Upper lobe of left lung (tissue), 6 donors: ENCODE measurements around the gene SMARCD2. TPM values are rescaled to one million over a fixed set of nuclear protein-coding genes. Genes with fewer than 3 reads are reported as not detected.

ENCODE experiments used
- ATAC-seq, 2 donors: fragments of 200-7000 bp; cut with Tn5 transposase; one replicate each; pipeline ENCODE4 v1.9.1; 2022; ENCODE audit warnings: mild to moderate bottlenecking in 2 of 2, moderate library complexity in 2 of 2; ENCODE audit not compliant: low FRiP score in 2 of 2
- DNase-seq, 2 donors: peaks; one replicate each; pipeline ENCODE4 v3.0.0-alpha.2; 2019 to 2020
- H3K27ac ChIP-seq, 4 donors: fragments of 200-600 bp; sonication (generic); one replicate each; pipeline ENCODE4 v1.5.1; 2016 to 2019
- H3K27me3 ChIP-seq, 4 donors: fragments of 200-600 bp; sonication (generic); one replicate each; pipeline ENCODE4 v1.5.1; 2017 to 2019
- H3K36me3 ChIP-seq, 4 donors: fragments of 200-600 bp; sonication (generic); one replicate each; pipeline ENCODE4 v1.5.1; 2016 to 2019
- H3K4me1 ChIP-seq, 4 donors: fragments of 200-600 bp; sonication (generic); one replicate each; pipeline ENCODE4 v1.5.1; 2018 to 2019
- H3K4me3 ChIP-seq, 4 donors: fragments of 200-600 bp; sonication (generic); one replicate each; pipeline ENCODE4 v1.5.1; 2017 to 2019; ENCODE audit warnings: mild to moderate bottlenecking in 2 of 4, moderate library complexity in 1 of 4
- H3K9me3 ChIP-seq, 4 donors: fragments of 200-600 bp; sonication (generic); one replicate each; pipeline ENCODE4 v1.5.1; 2018 to 2019
- EP300 ChIP-seq, 4 donors: sonication (generic); formaldehyde crosslinking; IDR thresholded peaks; one replicate each; pipeline ENCODE4 v1.5.1; 2017; ENCODE audit warnings: antibody characterized with exemption in 4 of 4, control low read depth in 2 of 4
- POLR2A ChIP-seq, 4 donors: fragments of 450-650 bp; IDR thresholded peaks; one replicate each; pipeline ENCODE4 v1.5.1; 2016 to 2017; ENCODE audit warnings: antibody characterized with exemption in 4 of 4, mild to moderate bottlenecking in 2 of 4
- POLR2AphosphoS5 ChIP-seq, 2 donors: sonication (generic); formaldehyde crosslinking; IDR thresholded peaks; one replicate each; pipeline ENCODE4 v1.5.1; 2017; ENCODE audit warnings: antibody characterized with exemption in 2 of 2
- WGBS, 2 donors: methylation state at CpG; one replicate each; pipeline ENCODE4 v1.1.5; 2017 to 2018; 5-methylcytosine and 5-hydroxymethylcytosine counted together
- total RNA-seq, 6 donors: library from RNA; depleted of rRNA in 4 of 6; stranded (reverse); fragments of >200 nt in 4 of 6; gene quantifications; one replicate each; pipeline versions ENCODE4 v1.1.0 to v1.2.1, GENCODE V29; 2016 to 2021
- TF ChIP-seq, protein P1 (sequence below), 6 experiments: fragments of 450-650 bp in 4 of 6; fragments of 200-600 bp in 2 of 6; sonication (generic) in 2 of 6; IDR thresholded peaks; one replicate each; pipeline ENCODE4 v1.5.1; 2016 to 2019; ENCODE audit warnings: antibody characterized with exemption in 6 of 6
- donor health status: DM: no; HTN: no; CAD: no; lungs with moderate emphysema.
- donor health status: DM: no; HTN: yes; CAD: no; lungs with severe emphysema.

SMARCD2 gene
- total RNA-seq, 6 donors from 2014 or later = 77.0 to 137 (median 95.7) TPM

DNA sequence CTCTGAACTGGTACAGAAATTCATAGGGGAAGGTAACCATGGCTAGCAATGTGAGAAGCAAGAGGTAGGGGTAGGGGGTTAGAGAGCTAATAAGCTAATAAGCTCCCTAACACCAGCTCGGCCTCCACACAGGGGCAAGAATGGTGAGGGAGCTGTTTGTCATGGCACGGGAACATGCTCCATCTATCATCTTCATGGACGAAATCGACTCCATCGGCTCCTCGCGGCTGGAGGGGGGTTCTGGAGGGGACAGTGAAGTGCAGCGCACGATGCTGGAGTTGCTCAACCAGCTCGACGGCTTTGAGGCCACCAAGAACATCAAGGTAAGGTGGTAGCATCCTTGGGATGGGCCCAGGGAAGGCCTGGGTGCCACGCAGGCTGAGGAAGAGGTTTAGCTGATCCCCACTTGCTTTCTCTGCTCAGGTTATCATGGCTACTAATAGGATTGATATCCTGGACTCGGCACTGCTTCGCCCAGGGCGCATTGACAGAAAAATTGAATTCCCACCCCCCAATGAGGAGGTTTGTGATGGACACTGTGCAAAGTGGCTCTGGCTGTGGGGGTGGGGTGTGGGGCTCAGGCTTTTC lies 11.5 kb downstream of the SMARCD2 start:
- no peak for ATAC-seq
- no peak for DNase-seq
- Histone ChIP-seq H3K4me3 (no peak overlapping the region), H3K27ac (peak overlapping the region in 1 of 4 donors; percentile 2), H3K9me3 (no peaks in the 10 kb centered on the region), H3K27me3 (no peaks in the 10 kb centered on the region), H3K4me1 (peaks cover 24 to 37% (median 33%) of the 10 kb centered on the region in 4 donors), H3K36me3 (peaks cover 44 to 75% (median 68%) of the 10 kb centered on the region in 4 donors)
- 80 to 81% methylated on average over 13 to 15 of the region's 15 CpGs for WGBS, 2 donors
- TF ChIP-seq, protein P1, sequence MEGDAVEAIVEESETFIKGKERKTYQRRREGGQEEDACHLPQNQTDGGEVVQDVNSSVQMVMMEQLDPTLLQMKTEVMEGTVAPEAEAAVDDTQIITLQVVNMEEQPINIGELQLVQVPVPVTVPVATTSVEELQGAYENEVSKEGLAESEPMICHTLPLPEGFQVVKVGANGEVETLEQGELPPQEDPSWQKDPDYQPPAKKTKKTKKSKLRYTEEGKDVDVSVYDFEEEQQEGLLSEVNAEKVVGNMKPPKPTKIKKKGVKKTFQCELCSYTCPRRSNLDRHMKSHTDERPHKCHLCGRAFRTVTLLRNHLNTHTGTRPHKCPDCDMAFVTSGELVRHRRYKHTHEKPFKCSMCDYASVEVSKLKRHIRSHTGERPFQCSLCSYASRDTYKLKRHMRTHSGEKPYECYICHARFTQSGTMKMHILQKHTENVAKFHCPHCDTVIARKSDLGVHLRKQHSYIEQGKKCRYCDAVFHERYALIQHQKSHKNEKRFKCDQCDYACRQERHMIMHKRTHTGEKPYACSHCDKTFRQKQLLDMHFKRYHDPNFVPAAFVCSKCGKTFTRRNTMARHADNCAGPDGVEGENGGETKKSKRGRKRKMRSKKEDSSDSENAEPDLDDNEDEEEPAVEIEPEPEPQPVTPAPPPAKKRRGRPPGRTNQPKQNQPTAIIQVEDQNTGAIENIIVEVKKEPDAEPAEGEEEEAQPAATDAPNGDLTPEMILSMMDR (IDR thresholded peaks at IDR 0.05) = no peak
- TF ChIP-seq POLR2A (IDR thresholded peaks at IDR 0.05) (no peak), EP300 (IDR thresholded peaks at IDR 0.05) (no peak), POLR2AphosphoS5 (IDR thresholded peaks at IDR 0.05) (no peak)

DNA sequence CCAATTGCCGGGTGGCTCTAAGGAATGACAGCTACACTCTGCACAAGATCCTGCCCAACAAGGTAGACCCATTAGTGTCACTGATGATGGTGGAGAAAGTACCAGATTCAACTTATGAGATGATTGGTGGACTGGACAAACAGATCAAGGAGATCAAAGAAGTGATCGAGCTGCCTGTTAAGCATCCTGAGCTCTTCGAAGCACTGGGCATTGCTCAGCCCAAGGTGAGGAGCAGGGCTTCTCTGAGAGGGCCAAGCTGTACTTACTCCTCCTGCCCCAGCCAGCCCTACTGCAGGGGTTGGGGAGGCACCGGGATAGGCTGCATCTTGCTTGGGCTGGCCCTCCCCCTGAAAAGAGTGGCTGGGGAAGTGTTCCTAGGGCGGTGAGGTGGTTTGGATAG lies 12.2 kb downstream of the SMARCD2 start:
- peak overlapping the region in 1 of 4 donors; percentile 13 for H3K27ac ChIP-seq
- TF ChIP-seq POLR2AphosphoS5 (IDR thresholded peaks at IDR 0.05) (no peak), POLR2A (IDR thresholded peaks at IDR 0.05) (no peak), EP300 (IDR thresholded peaks at IDR 0.05) (no peak)
- TF ChIP-seq, protein P1 (IDR thresholded peaks at IDR 0.05) = no peak
- WGBS, 2 donors = 87 to 89% methylated on average over 5 of the region's 5 CpGs
- H3K9me3 ChIP-seq = no peaks in the 10 kb centered on the region
- no peak for DNase-seq
- no peaks in the 10 kb centered on the region for H3K27me3 ChIP-seq
- peaks cover 27 to 44% (median 36%) of the 10 kb centered on the region in 4 donors for H3K4me1 ChIP-seq
- no peak overlapping the region for H3K4me3 ChIP-seq
- H3K36me3 ChIP-seq = peaks cover 44 to 71% (median 64%) of the 10 kb centered on the region in 4 donors
- no peak for ATAC-seq

DNA sequence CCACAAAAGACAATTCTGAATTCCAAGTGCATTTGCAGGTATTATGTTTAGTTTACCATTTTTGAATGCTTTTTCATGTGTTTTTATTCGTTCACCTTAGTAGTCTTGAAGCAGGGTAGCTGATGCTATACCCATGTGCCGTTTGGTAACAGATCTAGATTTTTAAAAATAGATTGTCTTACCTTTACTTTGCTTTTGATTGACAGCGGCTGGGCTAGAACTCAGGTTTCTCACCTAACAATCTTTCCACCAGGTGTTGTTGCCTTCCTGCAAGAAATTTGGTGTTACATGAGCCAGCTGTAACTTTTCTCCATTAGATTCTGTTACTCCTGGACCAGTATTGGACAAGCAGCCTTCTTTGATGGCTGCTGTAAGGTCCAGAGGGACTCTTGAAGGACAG lies 13.5 kb downstream of the SMARCD2 start:
- ATAC-seq (no peak), DNase-seq (no peak)
- H3K4me1 ChIP-seq = peaks cover 24 to 36% (median 28%) of the 10 kb centered on the region in 4 donors
- no peaks in the 10 kb centered on the region for H3K27me3 ChIP-seq
- H3K27ac ChIP-seq = no peak overlapping the region
- TF ChIP-seq EP300 (IDR thresholded peaks at IDR 0.05) = no peak
- 96 to 97% methylated on average over 3 of the region's 3 CpGs for WGBS, 2 donors
- no peaks in the 10 kb centered on the region for H3K9me3 ChIP-seq
- peak overlapping the region in 1 of 4 donors; percentile 80 for H3K4me3 ChIP-seq
- peaks cover 49 to 71% (median 65%) of the 10 kb centered on the region in 4 donors for H3K36me3 ChIP-seq

DNA sequence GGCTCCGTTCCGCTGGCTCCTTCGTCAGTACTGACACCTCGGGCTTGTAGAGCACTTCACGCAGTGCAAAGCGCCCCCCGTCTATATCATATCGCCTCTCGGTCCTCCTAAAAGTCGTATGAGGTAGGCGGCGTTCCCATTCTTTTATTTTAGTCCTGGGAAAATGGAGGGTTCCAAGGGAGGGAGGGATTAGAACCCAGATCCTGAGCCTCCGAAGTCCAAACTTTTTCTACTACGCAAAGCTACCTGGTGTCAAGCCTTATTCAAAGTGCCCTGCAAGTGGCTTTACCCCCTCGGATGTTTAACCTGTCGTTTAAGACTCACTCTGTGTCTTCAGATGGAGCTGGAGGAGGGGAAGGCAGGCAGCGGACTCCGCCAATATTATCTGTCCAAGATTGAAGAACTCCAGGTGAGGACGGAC lies 14.7 kb downstream of the SMARCD2 start:
- Histone ChIP-seq H3K4me3 (peak overlapping the region; percentile 67 to 90 (median 81)), H3K9me3 (no peaks in the 10 kb centered on the region), H3K27me3 (no peaks in the 10 kb centered on the region), H3K27ac (peak overlapping the region; percentile 89 to 95 (median 94)), H3K4me1 (peaks cover 24 to 36% (median 28%) of the 10 kb centered on the region in 4 donors), H3K36me3 (peaks cover 46 to 71% (median 62%) of the 10 kb centered on the region in 4 donors)
- 1 to 3% methylated on average over 10 to 19 of the region's 19 CpGs for WGBS, 2 donors
- ATAC-seq (no peak), DNase-seq (no peak)
- TF ChIP-seq, protein P1 (IDR thresholded peaks at IDR 0.05) = peak in 1 of 6 experiments; percentile 5
- TF ChIP-seq POLR2AphosphoS5 (IDR thresholded peaks at IDR 0.05) = no peak

DNA sequence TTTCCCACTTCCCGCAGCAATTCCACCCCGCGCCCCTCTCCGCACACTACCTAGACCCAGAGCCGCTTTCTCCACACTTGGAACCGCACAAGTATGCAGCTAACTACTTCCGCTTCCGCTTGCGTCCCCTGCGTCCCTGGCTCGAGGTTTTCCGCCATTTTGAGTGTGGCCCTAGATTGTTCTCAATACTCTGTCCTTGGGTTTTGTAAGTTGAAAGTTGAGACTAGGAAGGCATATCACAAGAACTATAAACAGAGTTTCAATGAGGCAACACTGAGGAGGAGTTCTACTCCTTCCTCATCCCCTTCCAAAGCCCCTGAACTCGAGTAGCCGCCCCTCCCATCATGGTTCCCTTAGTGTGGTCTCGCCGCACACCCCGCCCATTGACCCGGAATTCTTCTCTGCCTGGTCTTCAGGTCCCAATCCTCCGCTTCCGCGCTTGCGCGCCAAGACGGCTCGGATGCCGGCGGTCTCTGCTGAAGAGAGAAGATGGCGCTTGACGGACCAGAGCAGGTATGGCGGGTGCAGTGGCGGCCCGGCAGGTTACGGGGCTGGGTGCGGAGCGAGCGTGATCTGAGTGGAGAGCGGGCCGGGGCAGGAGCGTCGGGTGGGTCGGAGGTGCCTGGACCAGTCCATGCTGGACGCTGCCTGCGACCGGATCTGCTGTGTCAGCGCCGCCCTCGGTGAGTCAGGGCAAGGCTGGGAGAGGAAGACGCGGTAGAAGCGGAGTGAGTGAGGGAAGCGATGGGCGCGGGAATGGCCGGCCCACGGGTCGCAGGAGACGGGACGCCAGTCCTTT lies 15.3 kb downstream of the SMARCD2 start, which contains the start of the genes FTSJ3 and PSMC5:
Gene FTSJ3, minus strand, starts transcription at position 662 of the 799 bp plus-strand sequence. CDS start 761 bp downstream, outside the sequence.
Gene PSMC5, plus strand, starts transcription at position 430 of the 799 bp plus-strand sequence. Its CDS starts 60 bp downstream, at position 490.
- H3K36me3 ChIP-seq = peaks cover 39 to 71% (median 61%) of the 10 kb centered on the region in 4 donors
- H3K4me1 ChIP-seq = peaks cover 24 to 36% (median 28%) of the 10 kb centered on the region in 4 donors
- H3K27ac ChIP-seq = peak within 1 kb of the TSS; percentile 89 to 95 (median 94)
- WGBS, 2 donors = 0 to 1% methylated on average over 37 to 58 of the region's 58 CpGs
- ATAC-seq (peak; percentile 97), DNase-seq (peak; percentile 96 to 97)
- no peaks in the 10 kb centered on the region for H3K9me3 ChIP-seq
- H3K27me3 ChIP-seq = no peaks in the 10 kb centered on the region
- peak in 3 of 4 donors; percentile 39 to 92 (median 63) for TF ChIP-seq POLR2A (IDR thresholded peaks at IDR 0.05)
- TF ChIP-seq, protein P1 (IDR thresholded peaks at IDR 0.05) = peak; percentile 29 to 84 (median 72)
- TF ChIP-seq EP300 (IDR thresholded peaks at IDR 0.05) = peak in 1 of 4 donors; percentile 84
- peak; percentile 93 to 96 for TF ChIP-seq POLR2AphosphoS5 (IDR thresholded peaks at IDR 0.05)
- H3K4me3 ChIP-seq = peak within 1 kb of the TSS; percentile 67 to 90 (median 81)
